ENCODE data around the gene EPN1.

EPN1 gene

DNA sequence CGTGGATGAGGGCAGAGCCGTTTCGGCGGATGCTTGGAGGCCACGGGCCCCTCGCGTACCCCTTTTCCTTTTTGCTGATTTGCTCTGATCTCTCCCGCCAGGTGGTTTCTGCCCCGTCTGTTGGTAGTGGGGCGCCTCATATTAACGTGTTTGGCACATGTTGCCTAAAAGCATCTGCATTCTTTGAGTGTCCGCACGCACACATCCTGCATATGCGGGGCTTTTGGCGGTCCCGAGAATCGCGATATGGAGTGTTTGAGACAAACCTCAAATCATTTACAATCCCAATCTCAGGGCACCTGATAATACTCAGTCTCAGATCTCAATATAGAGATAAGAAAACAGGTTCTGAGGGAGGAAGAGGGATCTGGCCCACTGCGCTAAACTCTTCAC, 19.4 kb upstream of the EPN1 start:
- in situ Hi-C loops (cut with MboI; ENCODE audit: low pct_unique_long_range_greater_than_20kb, low sequenced_read_pairs, unreplicated experiment), result no loop called here
- TF ChIP-seq, protein P1, sequence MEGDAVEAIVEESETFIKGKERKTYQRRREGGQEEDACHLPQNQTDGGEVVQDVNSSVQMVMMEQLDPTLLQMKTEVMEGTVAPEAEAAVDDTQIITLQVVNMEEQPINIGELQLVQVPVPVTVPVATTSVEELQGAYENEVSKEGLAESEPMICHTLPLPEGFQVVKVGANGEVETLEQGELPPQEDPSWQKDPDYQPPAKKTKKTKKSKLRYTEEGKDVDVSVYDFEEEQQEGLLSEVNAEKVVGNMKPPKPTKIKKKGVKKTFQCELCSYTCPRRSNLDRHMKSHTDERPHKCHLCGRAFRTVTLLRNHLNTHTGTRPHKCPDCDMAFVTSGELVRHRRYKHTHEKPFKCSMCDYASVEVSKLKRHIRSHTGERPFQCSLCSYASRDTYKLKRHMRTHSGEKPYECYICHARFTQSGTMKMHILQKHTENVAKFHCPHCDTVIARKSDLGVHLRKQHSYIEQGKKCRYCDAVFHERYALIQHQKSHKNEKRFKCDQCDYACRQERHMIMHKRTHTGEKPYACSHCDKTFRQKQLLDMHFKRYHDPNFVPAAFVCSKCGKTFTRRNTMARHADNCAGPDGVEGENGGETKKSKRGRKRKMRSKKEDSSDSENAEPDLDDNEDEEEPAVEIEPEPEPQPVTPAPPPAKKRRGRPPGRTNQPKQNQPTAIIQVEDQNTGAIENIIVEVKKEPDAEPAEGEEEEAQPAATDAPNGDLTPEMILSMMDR (IDR thresholded peaks at IDR 0.05; ENCODE audit: extremely low read depth, insufficient read depth, missing control alignments), result no peak
- DNase-seq (ENCODE audit: low spot score), result no peak

DNA sequence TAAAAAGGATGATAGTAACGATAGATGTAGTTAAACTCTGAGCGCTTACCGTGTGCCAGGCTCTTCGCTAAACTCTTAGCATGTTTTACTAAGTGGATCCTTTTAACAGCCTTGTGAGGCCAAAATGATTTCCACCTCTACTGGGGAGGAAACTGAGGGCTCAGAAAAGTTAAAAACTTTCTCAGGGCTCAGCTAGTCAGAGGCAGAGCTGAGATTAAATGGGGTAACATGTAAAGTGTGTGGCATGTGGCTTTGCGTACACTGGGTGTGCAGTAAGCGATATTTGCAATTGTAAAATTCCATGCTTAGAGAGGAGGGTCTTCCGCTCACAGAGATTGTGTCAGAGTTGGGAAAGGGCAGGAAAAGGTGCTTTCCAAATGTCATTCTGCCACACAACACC, 18.5 kb upstream of the EPN1 start:
- TF ChIP-seq, protein P1 (IDR thresholded peaks at IDR 0.05; ENCODE audit: extremely low read depth, insufficient read depth, missing control alignments), result no peak
- no peak for DNase-seq (ENCODE audit: low spot score)
- in situ Hi-C loops (cut with MboI; ENCODE audit: low pct_unique_long_range_greater_than_20kb, low sequenced_read_pairs, unreplicated experiment), result no loop called here

DNA sequence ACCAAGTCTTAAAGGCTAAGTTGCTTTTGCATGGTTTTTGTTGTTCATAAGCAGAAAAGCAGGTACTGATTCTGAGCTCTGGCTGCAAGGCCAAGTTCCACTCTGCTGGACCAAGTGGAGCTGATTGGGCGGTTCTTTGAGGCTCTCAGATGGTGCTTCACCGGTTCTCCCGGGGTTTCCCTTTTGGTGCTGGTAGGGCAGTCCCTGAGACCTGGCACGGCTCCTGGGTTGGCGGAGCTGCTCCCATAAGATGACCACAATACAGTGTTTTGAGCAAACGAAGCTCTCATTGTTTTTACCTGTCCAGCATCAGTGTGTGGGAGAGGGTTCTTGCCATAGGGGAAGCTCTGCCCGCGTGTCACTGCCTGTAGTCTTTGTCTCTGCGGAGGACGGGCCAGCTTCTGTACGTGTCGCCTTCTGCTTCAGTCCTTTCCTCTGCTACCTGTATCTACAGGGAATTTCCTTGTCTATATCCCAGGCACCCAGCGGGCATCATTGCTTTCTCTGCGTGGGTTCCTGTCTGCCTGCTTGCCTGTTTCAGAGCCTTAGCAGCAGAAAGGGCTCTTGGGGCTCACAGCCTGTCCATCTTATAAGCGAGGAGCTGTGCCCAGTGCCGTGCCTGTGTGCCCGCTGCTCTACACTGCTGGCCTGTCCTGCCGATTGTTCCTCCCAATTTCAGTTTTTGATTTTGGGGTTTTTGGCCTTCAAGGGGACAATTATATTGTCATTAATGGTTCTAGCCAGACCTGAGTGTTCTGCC, 17.9 kb upstream of the EPN1 start:
- in situ Hi-C loops (cut with MboI; ENCODE audit: low pct_unique_long_range_greater_than_20kb, low sequenced_read_pairs, unreplicated experiment), result no loop called here
- TF ChIP-seq, protein P1 (IDR thresholded peaks at IDR 0.05; ENCODE audit: extremely low read depth, insufficient read depth, missing control alignments), result no peak
- no peak for DNase-seq (ENCODE audit: low spot score)

DNA sequence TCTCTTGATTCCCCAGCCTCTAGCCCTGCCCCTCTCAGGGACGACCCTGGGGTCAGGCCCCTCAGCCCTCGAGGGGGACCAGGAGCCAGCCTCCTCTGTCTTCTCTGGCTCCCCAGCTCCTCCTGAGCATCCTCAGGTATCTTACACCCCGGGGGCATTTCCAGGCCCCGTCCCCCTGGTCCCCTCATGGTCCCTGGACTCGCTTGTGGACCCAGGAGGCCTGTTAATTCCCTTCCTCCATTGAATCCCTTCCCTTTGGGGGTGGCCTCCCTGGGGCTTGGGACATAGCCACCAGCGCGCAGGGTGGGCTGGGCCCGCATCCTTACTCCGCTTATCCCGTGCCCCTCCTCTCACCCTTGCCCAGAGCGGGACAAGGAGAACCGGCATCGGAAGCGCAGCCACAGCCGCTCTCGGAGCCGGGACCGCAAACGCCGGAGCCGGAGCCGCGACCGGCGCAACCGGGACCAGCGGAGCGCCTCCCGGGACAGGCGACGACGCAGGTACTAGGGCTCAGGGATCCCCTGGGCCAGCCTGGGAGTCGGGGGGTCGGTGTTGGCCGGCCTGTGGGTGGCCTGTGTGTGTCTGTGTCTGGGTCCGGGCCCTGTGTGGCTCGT, 16.1 kb upstream of the EPN1 start:
- TF ChIP-seq, protein P1 (IDR thresholded peaks at IDR 0.05; ENCODE audit: extremely low read depth, insufficient read depth, missing control alignments), result no peak
- in situ Hi-C loops (cut with MboI; ENCODE audit: low pct_unique_long_range_greater_than_20kb, low sequenced_read_pairs, unreplicated experiment), result no loop called here
- DNase-seq (ENCODE audit: low spot score), result no peak

DNA sequence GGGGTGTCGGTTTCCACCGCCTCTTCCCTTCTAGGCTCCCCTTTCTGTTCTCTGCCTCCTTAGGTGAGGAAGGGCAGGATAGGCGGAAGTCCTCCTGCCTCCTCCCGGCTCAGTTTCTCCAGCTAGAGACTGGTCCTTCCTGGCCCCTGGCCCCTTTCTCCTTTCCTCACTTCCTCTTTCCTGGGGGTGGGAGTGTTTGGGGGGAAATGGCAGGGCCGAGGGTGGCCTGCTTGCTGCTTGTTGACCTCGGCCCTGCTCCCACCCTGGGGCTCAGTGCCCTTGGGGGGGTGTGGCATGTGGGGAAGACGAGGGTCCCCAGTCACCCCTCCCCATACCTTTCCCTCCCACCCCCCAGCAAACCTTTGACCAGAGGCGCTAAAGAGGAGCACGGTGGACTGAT, 15.2 kb upstream of the EPN1 start:
- in situ Hi-C loops (cut with MboI; ENCODE audit: low pct_unique_long_range_greater_than_20kb, low sequenced_read_pairs, unreplicated experiment), result no loop called here
- TF ChIP-seq, protein P1 (IDR thresholded peaks at IDR 0.05; ENCODE audit: extremely low read depth, insufficient read depth, missing control alignments), result no peak
- no peak for DNase-seq (ENCODE audit: low spot score)

DNA sequence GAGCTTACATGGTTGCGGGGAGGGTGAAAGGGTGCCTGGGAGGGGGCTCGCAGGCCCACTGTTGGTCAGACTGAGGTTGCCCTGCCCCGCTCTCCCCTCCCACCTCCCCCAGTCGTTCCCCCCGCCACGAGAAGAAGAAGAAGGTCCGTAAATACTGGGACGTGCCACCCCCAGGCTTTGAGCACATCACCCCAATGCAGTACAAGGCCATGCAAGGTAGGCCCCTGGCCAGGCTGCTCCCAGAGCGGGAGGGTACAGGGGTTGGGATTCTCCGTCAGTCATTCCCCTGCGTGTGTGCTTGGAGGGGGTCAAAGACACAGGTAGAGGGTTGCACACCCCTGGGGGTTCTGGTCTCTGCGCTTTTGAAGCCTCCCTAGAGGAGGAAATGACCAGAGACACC, 14.6 kb upstream of the EPN1 start:
- TF ChIP-seq, protein P1 (IDR thresholded peaks at IDR 0.05; ENCODE audit: extremely low read depth, insufficient read depth, missing control alignments), result no peak
- in situ Hi-C loops (cut with MboI; ENCODE audit: low pct_unique_long_range_greater_than_20kb, low sequenced_read_pairs, unreplicated experiment), result no loop called here
- DNase-seq (ENCODE audit: low spot score), result no peak

Data from GM13977 (cell line).